Liver (tissue), 9 donors: ENCODE measurements around the gene ATG9B. TPM values are rescaled to one million over a fixed set of nuclear protein-coding genes. Genes with fewer than 3 reads are reported as not detected.

Experiments used
- DNase-seq: peaks from one replicate; pipeline ENCODE4 v3.0.0-alpha.2; 2017; ENCODE audit warnings: low spot score
- H3K27ac ChIP-seq, 2 donors: one replicate each; pipeline ENCODE4 v1.7.0; 2013; ENCODE audit warnings: inconsistent platforms in 2 of 2, low read length in 2 of 2, control low read depth in 1 of 2, low read depth in 1 of 2, mild to moderate bottlenecking in 1 of 2
- H3K27me3 ChIP-seq, 4 donors: one replicate each; pipeline versions ENCODE4 v1.6.1 to v1.7.0; 2013; ENCODE audit warnings: low read length in 3 of 4, inconsistent platforms in 1 of 4, mild to moderate bottlenecking in 1 of 4, moderate library complexity in 1 of 4; ENCODE audit not compliant: control insufficient read depth in 4 of 4, insufficient read depth in 4 of 4
- H3K36me3 ChIP-seq, 4 donors: one replicate each; pipeline versions ENCODE4 v1.6.1 to v1.7.0; 2013; ENCODE audit warnings: low read length in 3 of 4, mild to moderate bottlenecking in 3 of 4, low read depth in 1 of 4, moderate library complexity in 1 of 4; ENCODE audit not compliant: control insufficient read depth in 4 of 4, insufficient read depth in 3 of 4
- H3K4me1 ChIP-seq, 4 donors: one replicate each; pipeline versions ENCODE4 v1.6.1 to v1.7.0; 2013; ENCODE audit warnings: low read length in 3 of 4, mild to moderate bottlenecking in 3 of 4, moderate library complexity in 1 of 4; ENCODE audit not compliant: control insufficient read depth in 4 of 4, insufficient read depth in 4 of 4
- H3K4me3 ChIP-seq, 3 donors: one replicate each; pipeline versions ENCODE4 v1.6.1 to v1.7.0; 2013; ENCODE audit warnings: low read length in 3 of 3, control low read depth in 1 of 3, low read depth in 1 of 3, mild to moderate bottlenecking in 1 of 3
- H3K9ac ChIP-seq, 2 donors: one replicate each; pipeline ENCODE4 v1.7.0; 2013; ENCODE audit warnings: low read length in 2 of 2, mild to moderate bottlenecking in 2 of 2, moderate library complexity in 2 of 2, control low read depth in 1 of 2, low read depth in 1 of 2
- H3K9me3 ChIP-seq, 4 donors: one replicate each; pipeline versions ENCODE4 v1.6.1 to v1.7.0; 2013; ENCODE audit warnings: low read length in 3 of 4; ENCODE audit not compliant: control insufficient read depth in 4 of 4
- CTCF ChIP-seq: fragments of 150-350 bp; IDR thresholded peaks from 2 replicates; pipeline ENCODE4 v1.5.1; 2017; ENCODE audit warnings: improper control_type of control experiment, low read depth, low read length; ENCODE audit not compliant: missing input control
- FOXA1 ChIP-seq: IDR thresholded peaks from 2 replicates; pipeline ENCODE4 v1.6.1; 2016; ENCODE audit warnings: antibody characterized with exemption
- GABPA ChIP-seq, 2 donors: IDR thresholded peaks in 1 of 2; conservative IDR thresholded peaks in 1 of 2; 2 replicates each; pipeline ENCODE4 v1.6.1; 2016; ENCODE audit warnings: antibody characterized with exemption in 2 of 2, mild to moderate bottlenecking in 1 of 2, moderate library complexity in 1 of 2
- HNF4G ChIP-seq: IDR thresholded peaks from 2 replicates; pipeline ENCODE4 v1.6.1; 2016; ENCODE audit warnings: antibody characterized with exemption
- JUND ChIP-seq, 2 donors: IDR thresholded peaks; 2 replicates each; pipeline ENCODE4 v1.6.1; 2016; ENCODE audit warnings: antibody characterized with exemption in 2 of 2
- NR2F2 ChIP-seq: IDR thresholded peaks from 2 replicates; pipeline ENCODE4 v1.6.1; 2016; ENCODE audit warnings: antibody characterized with exemption
- RAD21 ChIP-seq, 2 donors: IDR thresholded peaks; 2 replicates each; pipeline ENCODE4 v1.6.1; 2016; ENCODE audit warnings: antibody characterized with exemption in 2 of 2, mild to moderate bottlenecking in 2 of 2
- REST ChIP-seq: IDR thresholded peaks from 2 replicates; pipeline ENCODE4 v1.6.1; 2016; ENCODE audit warnings: antibody characterized with exemption, mild to moderate bottlenecking
- RXRA ChIP-seq, 2 donors: IDR thresholded peaks; 2 replicates each; pipeline ENCODE4 v1.6.1; 2017 to 2018; ENCODE audit warnings: antibody characterized with exemption in 2 of 2, mild to moderate bottlenecking in 1 of 2
- SP1 ChIP-seq: IDR thresholded peaks from 2 replicates; pipeline ENCODE4 v1.6.1; 2018; ENCODE audit warnings: antibody characterized with exemption, mild to moderate bottlenecking
- TAF1 ChIP-seq: conservative IDR thresholded peaks from 2 replicates; pipeline ENCODE4 v1.6.1; 2016; ENCODE audit warnings: antibody characterized with exemption, mild to moderate bottlenecking
- YY1 ChIP-seq: IDR thresholded peaks from 2 replicates; pipeline ENCODE4 v1.6.1; 2016; ENCODE audit warnings: antibody characterized with exemption, mild to moderate bottlenecking
- ZBTB33 ChIP-seq: IDR thresholded peaks from 2 replicates; pipeline ENCODE4 v1.6.1; 2016; ENCODE audit warnings: antibody characterized with exemption
- WGBS: extraction: QIAGEN DNeasy Blood & Tissue Kit; methylation state at CpG from one replicate; pipeline ENCODE4 v1.1.7; 2013; 5-methylcytosine and 5-hydroxymethylcytosine counted together
- polyA plus RNA-seq, 2 donors: library from polyadenylated mRNA; stranded (reverse) in 1 of 2; unstranded in 1 of 2; fragments of 200-250 nt in 1 of 2; fragments of >200 nt in 1 of 2; fragmentation: Nextera tagmentation in 1 of 2; extraction: Ambion mirVana in 1 of 2; gene quantifications; one replicate each; pipeline versions ENCODE4 v1.2.1 to v1.2.3, GENCODE V29; 2013 to 2015
- total RNA-seq, 2 donors: library from RNA; depleted of rRNA; stranded (reverse); fragments of >200 nt; gene quantifications; one replicate each; pipeline ENCODE4 v1.2.3, GENCODE V29; 2014
- TF ChIP-seq, protein P1 (sequence below): IDR thresholded peaks from 2 replicates; pipeline ENCODE4 v1.6.1; 2016; ENCODE audit warnings: antibody characterized with exemption
- TF ChIP-seq, protein P2 (sequence below): IDR thresholded peaks from 2 replicates; pipeline ENCODE4 v1.6.1; 2016; ENCODE audit warnings: antibody characterized with exemption
- donor health status: healthy.
- donor health status: healthy.
- donor health status: healthy.
- donor health status: healthy.
- donor health status: healthy.

Gene ATG9B
- total and polyA plus RNA-seq, 4 donors: 0.61 TPM; not detected in 3

DNA sequence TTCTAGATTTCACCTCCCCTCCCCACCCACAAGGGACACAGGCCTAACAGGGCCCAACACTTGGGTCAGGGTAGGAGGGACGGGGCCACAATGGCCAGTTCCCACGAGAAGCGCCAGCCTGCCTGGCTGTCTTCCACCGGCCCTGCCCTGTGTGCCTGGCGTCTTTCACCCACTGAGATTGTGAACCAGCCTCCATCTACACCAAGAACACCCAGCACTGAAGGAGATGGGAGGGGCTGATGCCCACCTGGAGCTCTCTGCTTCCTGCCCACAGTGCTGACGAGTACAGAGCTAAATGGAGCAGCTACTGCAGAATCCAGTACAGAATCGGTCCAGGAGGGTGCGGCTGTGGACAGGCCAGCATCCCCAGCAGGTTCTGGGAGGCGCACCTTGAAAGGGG, 21.7 kb upstream of the ATG9B start (continued):
- TF ChIP-seq GABPA (IDR thresholded peaks at IDR 0.05 in 1 of 2, conservative IDR thresholded peaks at IDR 0.05 in 1 of 2) (no peak), SP1 (no peak), HNF4G (no peak), CTCF (no peak), JUND (IDR thresholded peaks at IDR 0.05) (no peak), FOXA1 (no peak)

GRCh38 chr7:151045262-151045661, 21.0 kb upstream of the ATG9B start:
- no peak overlapping the region for H3K4me3 ChIP-seq
- no peak overlapping the region for H3K27ac ChIP-seq
- no peaks in the 10 kb centered on the region for H3K4me1 ChIP-seq
- TF ChIP-seq, protein P1, sequence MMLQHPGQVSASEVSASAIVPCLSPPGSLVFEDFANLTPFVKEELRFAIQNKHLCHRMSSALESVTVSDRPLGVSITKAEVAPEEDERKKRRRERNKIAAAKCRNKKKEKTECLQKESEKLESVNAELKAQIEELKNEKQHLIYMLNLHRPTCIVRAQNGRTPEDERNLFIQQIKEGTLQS: no peak
- TF ChIP-seq ZBTB33 (no peak), TAF1 (no peak), REST (no peak), JUND (IDR thresholded peaks at IDR 0.05) (no peak), SP1 (no peak), NR2F2 (no peak), YY1 (no peak), HNF4G (no peak), RXRA (IDR thresholded peaks at IDR 0.05) (no peak), FOXA1 (no peak), RAD21 (IDR thresholded peaks at IDR 0.05) (no peak)
- TF ChIP-seq, protein P2, sequence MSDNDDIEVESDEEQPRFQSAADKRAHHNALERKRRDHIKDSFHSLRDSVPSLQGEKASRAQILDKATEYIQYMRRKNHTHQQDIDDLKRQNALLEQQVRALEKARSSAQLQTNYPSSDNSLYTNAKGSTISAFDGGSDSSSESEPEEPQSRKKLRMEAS: no peak
- H3K36me3 ChIP-seq: peaks cover 0 to 13% (median 0%) of the 10 kb centered on the region in 4 donors
- 96% methylated on average over 11 of the region's 11 CpGs for WGBS
- no peak overlapping the region for H3K9ac ChIP-seq
- no peak for DNase-seq
- no peaks in the 10 kb centered on the region for H3K9me3 ChIP-seq
- H3K27me3 ChIP-seq: no peaks in the 10 kb centered on the region
